Prostate gland (tissue), 2 donors: ENCODE measurements around the gene TMEM18.

Source experiments
- CTCF ChIP-seq, 4 experiments: fragments of 200-600 bp in 2 of 4; fragments of 450-650 bp in 2 of 4; sonication (generic) in 2 of 4; IDR thresholded peaks; 1 replicate in 3 of 4; 2 replicates in 1 of 4; pipeline ENCODE4 v1.5.1; 2016 to 2019; ENCODE audit warnings: antibody characterized with exemption in 4 of 4, mild to moderate bottlenecking in 2 of 4, moderate library complexity in 2 of 4
- POLR2A ChIP-seq: fragments of 450-650 bp; IDR thresholded peaks from one replicate; pipeline ENCODE4 v1.6.1; 2016; ENCODE audit warnings: antibody characterized with exemption, mild to moderate bottlenecking

DNA sequence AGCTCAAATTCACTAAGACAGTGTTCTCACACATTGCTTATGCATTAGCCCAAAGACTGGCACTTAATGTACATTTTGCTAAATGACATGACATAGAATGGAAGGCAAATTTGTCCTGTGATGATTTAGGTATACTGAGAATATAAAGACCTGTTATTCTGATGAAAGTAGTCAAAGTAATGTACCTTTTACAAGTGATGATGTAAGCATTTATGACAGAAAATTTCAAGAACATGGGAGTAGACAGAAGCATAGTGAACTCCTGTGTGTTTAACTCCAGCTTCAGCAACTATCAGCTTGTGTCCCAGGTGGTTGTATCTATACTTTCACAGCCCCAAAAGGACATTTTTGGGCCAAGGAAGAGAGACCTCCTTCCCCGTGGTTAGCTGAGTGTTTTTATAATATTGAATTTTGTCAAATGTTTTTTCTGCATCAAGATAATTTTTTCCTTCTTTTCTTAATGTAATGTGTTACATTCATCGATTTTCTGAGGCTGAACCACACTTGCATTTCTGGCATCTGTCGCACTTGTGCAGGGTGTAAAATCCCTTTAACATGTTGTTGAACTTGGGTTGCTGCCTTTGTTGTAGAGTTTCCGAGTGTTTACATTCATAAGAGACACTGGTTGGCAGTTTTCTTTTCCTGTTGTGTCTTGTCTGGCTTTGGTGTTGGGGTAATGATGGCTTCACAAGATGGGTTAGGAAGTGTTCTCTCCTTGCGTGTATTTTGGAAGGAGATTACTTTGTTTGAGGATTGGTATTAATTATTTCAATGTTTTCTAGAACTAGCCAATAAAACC, 33.9 kb upstream of the TMEM18 start:
- TF ChIP-seq POLR2A (no peak), CTCF (IDR thresholded peaks at IDR 0.05) (no peak)
